Measurements from ENCODE around the gene CDH2.

CDH2 gene

DNA sequence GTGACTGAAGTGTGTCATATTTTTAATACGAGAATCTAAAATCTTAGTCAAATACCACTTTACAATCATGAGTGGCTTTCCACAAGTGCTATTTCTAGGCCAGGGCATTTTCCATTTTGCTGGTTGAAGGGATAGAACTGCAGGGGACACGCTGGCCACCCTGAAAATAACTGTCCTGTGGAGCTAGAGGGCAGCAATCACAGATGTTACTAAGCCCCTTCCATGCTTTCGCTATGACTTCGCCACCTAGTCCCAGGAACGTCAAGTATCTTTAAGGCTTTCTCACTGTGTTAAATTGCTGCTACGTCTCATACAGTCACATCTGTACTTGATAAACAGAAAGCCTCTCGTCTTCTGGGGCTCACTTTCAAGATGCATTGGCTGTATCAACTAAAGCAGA is 171.8 kb downstream of the CDH2 start:
- DNase-seq (ENCODE audit: insufficient read length, low spot score) (no peak), FAIRE-seq (no peak)

DNA sequence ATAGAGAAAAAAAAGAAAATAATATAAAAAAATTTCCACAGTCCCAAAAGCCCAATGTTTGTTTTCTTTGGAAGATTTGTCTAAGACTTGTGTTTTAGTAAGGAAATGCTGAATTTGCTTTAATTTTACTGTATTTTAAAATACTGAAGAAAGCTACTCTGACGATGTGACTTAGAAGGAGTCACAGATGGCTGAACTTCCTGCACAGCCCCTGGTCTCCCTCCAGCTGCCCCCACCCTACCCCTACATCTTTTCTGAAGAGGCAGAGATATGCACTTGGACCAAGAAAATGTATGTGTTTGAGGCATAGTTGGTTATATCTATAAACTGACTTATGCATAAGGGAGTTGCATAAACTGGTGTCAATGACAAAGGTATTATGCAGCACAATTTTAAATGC is 172.3 kb downstream of the CDH2 start:
- no peak for DNase-seq (ENCODE audit: insufficient read length, low spot score)
- FAIRE-seq = no peak

DNA sequence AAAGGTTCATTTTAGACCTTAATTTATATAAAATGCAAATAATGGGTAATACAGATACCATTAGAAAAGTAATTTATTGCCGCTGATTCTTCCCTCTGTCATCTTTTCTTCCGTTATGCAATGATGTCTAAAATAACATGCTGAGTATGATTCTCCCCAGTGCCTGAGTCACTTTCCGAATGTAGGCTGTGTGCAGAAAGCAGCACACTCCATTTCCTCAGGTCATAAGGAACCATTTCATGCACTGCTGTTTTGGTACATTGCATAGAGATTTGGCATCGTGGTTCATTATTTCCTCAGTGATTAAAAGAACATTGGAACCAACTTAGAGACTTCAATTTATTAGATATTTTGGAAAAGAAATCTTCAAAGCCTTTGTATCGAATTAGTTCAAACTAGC is 173.5 kb downstream of the CDH2 start:
- DNase-seq (ENCODE audit: insufficient read length, low spot score) (peak; percentile 7), FAIRE-seq (no peak)

DNA sequence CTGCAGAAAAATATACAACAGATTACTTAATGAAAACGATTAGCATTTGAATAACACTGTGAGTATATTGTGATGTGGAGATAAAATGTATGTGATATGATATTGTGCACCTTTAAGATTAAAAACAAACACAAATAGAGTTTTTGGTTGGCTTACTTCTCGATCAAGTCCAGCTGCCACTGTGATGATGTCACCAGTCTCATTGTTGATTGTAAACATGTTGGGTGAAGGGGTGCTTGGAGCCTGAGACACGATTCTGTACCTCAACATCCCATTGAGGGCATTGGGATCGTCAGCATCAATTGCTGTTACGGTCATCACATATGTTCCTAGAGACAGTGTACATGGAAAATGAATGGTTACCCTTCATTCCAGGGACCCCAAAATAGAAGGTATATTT is 174.1 kb downstream of the CDH2 start:
- DNase-seq (ENCODE audit: insufficient read length, low spot score) (no peak), FAIRE-seq (no peak)

DNA sequence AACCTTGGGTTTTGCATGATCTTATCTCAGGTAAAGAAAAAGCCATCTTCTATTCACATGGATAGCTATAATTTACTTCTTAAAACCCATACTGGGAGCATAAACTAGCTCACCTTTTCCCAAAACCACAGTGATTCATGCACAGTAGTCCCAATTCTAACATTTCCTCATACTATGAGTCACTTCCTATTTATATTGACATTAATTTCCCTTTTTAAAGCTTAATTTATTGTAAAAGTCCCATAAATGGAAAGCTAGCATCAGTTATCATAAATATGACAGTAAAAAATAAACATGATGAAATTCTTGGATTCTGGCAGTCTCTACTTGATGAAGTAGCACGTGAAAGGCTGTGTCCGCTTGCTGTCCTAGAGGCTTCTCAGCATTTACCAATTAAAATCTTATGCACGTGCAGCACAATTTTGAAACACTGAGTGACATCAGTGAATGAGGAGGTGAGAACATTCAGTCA is 180.1 kb downstream of the CDH2 start:
- no peak for FAIRE-seq
- no peak for DNase-seq (ENCODE audit: insufficient read length, low spot score)

DNA sequence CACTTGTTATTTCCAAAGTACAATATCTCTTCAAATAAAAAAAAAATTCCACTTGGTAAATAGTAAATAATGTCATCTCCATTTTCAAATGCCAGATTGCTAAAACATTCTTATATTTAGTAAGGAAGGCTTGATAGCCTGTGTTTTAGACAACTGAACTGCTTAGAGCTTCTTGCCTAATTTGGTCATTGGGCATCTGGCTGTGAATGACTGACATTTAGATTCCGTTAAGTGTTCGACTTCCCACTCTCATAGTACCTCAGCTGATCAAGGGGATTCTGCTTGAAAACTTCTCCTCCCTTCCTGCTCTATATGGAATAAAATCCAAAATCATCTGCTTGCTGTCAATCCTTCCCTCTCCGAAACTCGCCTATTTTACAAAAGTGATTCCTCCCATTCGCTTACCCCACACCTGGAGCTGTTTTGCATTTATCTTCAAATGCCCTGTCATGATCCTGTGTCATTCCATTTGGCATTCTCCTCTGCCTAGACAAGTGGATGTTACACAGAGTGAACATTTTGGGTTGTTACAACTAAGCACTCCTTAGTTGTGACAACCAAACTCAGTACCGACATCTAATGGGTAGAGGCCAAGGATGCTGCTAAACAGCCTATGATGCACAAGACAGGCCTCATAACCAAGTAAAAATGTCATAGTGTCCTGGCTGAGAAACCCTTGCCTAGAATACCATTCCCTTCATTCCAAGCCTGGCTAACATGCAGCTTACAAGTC is 181.0 kb downstream of the CDH2 start:
- FAIRE-seq (no peak), DNase-seq (ENCODE audit: insufficient read length, low spot score) (no peak)

DNA sequence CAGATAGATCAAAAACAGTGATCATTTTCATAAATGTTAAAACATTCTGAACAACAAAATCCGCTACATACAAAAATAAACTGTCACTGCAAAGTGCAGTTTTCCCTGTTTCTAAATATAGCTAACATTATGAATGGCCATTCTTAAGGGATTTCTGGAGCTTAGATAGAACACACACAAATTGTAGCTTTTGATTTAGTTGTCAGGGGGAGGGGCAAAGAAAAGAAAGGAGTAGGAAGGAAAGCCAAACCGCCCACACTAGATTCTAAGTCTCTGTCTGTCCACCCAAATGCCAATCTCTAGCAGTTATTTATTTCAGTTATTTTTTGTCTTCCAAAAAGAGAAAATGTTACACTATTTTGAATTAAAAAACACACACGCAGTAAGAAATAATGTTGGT is 182.4 kb downstream of the CDH2 start:
- DNase-seq (ENCODE audit: insufficient read length, low spot score) = no peak
- no peak for FAIRE-seq

DNA sequence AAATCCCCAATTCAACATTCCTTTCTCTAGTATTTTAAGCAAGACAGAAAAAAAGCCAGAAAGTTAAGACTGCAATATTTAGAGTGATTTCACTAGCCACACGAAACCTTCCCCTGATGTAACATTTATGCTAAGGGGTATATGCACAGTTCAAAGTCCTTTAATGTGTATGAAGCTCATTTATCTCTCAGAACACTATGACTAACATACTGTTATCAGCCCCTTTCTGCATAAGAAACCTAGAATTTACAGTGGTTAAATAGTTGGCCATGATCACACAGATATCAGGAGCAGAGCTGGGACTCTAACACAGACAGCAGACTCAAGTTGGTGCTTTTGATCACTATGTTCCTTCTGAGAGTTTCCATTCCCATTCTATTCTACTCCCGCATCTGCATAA is 185.5 kb downstream of the CDH2 start:
- FAIRE-seq = no peak
- DNase-seq (ENCODE audit: insufficient read length, low spot score) = no peak

DNA sequence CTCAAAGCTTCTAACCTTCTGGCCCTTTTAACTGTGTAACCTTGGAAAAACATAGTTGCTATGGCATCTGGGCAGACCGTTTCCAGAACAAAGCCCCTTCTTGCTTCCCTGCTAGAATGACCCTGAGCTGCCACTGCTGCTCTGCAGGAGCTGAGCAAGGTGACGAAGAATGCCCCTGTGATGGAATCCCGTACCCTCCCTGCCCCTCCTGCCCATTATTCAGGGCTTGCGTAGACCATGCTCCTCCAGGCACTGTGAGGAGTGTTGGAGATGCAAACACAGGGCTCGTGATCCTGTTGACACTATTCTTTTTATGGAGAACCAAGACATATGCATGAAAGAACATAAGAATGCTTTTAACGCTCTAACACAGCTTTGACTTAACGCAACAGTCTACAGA is 191.1 kb downstream of the CDH2 start:
- no peak for FAIRE-seq
- no peak for DNase-seq (ENCODE audit: insufficient read length, low spot score)

DNA sequence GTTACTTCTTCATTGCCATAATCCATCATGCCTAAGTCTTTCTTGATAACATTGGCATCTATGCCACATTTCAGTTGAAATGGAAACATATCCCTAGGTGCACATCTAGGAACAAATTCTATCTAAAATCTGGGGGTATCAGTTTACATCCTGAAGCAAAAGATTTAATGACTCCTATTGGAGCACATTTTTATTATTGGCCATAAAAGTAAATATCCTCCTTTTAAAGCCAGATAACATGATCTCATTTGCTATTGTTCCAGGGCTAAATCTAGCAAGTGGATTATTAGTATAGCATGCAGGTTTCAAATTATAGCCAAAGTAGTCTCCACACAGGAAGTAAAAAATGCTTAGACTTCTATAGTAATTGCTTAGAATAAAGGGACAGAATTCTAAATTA is 193.2 kb downstream of the CDH2 start:
- FAIRE-seq (no peak), DNase-seq (ENCODE audit: insufficient read length, low spot score) (no peak)

DNA sequence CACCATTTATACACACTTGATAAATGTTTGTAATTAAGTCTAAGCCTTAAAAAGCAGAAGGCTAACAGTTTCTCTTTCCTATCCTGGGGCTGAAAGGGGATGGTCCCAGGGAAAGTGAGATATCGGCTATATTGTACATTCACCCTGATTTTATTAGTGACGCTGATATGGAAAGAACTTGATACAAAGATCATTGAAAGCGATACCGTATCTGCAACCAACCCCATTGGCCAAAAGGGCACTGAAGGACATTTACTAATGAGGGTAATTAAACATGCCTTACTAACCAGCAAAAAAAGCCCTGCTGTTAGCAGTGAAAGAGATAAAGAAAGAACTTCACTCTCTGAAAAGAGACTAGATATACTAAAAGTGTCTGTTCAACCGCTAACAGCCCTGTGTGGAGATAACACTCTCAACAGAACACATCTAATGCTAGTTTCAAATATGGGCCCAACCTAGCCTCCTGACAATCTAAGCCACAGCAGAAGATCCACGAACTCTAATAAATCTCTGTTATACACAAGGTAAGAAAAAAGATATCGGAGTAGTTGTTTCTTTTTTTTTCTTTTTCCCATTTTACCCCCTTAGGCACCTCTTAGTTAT is 200.0 kb downstream of the CDH2 start:
- FAIRE-seq = no peak
- DNase-seq (ENCODE audit: insufficient read length, low spot score) = no peak

DNA sequence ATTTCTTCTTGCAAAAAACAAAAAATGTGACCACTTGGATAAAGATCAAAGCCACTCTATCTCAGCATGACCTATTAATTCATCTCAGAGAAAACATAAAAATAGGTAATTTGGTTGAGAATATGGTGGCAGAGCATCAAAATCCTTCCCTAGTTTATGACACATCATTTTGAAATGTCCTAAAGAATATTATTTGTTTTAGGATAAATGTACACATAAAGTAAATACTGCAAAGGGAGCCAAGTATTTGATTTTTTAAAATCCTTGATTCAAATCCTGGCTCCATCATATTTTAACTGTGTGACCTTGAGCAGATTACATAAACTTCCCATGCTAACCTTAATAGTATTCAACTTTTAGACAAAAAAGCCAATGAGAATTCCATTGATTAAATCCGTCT is 206.6 kb downstream of the CDH2 start:
- DNase-seq (ENCODE audit: insufficient read length, low spot score) = no peak
- FAIRE-seq = no peak

DNA sequence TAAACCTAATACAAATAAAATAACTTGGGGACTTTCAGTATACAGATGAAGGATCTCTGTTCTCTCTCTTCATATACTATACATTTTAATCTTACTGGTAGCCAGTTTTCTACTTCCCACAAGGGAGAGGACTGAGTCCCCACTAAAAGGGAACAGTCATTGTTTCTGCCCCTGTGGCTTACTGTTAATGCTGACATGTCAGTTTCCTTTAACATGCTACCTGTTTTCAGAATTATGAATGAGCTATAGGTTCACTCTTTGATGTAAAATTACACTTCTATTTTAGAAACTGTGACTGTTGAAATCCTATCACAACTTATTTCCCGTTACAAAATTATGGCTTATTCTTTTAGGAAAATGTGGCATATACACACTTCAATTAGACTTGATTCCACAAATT is 207.7 kb downstream of the CDH2 start:
- no peak for DNase-seq (ENCODE audit: insufficient read length, low spot score)
- no peak for FAIRE-seq

DNA sequence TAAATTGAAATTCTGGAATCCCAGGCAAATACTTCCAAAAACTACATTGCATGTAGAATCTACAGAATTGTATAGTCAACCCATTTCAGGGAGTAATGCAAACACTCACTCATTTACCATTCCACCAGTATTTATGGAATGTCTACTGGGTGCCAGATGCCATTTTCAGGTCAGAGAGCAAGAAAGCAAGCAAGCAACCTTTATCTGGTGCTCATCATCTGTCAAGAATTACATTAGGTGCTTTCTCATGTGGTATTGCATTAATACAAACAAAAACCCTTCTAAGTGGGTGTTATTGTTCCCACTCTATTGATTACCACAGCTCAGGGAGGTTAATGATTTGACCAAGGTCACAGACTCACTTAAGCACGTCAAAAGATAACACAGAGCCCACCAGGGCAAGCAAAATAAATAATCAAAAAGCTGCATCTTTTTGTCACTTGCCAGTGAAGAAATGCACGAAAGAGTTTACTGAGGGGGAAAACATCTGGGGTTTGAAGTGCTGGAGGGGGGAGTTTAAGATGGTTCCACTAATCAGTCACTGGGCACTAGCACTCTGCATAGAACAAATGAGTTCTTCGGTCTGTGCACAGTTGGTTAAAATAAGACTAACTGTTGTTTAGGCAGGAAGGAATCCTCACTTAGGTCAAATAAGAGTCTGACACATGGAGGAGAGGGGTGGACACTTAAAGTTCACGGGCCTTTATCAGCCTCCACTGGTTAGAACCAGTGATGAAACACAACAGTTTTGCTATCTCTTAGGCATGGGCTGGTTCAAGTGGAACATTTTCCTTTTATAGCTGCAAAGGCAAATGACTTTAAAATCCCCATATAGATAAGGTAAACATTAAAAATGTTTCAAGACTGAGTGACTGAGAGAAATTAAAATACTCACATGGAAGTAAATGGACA is 208.8 kb downstream of the CDH2 start:
- DNase-seq (ENCODE audit: insufficient read length, low spot score) (peak; percentile 2), FAIRE-seq (no peak)

DNA sequence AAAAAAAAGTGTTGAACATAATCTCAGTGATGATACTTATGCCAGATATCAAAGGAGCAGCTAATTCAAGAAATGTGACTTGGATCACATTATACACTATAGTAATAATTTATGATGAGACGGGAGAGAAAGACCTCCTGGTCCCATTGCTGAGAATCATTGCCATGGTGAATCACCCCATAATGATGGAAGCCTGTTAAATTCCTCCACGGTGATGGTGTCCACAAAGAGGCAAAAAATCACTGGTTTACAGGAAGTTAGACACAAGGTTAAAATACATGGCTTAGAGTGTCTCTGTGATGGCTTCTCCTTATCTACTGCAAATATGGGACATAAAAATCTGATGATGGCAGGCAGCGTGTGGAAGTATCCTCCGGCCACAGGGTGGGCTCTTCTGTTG is 210.0 kb downstream of the CDH2 start:
- no peak for FAIRE-seq
- no peak for DNase-seq (ENCODE audit: insufficient read length, low spot score)

DNA sequence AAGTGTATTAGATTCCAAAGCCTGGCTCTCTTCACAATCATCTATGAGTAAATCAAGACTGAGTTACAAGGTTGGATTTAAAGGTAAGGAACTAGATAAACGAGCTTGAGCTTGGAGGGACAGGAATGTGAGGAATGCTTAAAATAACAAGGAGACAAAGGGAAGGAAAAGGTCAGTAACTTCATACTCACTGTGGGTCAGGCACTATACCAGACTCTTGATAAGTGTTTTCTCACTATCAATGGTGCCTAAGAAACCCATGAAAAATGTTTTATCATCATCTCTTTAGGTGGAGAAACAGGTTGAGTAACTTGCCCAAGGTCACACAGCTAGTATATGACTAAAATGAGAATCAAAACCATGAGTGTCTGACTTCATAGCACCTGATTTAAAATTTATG is 212.1 kb downstream of the CDH2 start:
- no peak for FAIRE-seq
- peak; percentile 2 for DNase-seq (ENCODE audit: insufficient read length, low spot score)

DNA sequence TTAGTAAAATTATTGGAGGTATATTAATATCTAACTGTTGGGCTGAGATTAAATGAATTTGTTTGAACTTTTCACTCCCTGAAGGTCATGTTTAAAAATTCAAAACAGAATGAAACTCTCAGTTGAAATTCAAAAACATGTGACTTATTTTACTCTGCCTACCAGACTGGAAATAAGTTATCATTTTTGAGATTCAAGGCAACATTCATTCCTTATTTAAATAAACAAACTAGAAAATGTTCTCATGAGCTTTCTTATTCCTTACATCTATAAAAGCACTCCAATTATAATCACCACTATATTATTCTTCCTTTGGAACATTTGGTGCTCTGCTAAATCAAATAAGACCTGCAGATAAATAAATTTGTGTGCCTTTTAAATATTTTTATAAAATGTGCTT is 217.8 kb downstream of the CDH2 start:
- FAIRE-seq (no peak), DNase-seq (ENCODE audit: insufficient read length, low spot score) (no peak)

DNA sequence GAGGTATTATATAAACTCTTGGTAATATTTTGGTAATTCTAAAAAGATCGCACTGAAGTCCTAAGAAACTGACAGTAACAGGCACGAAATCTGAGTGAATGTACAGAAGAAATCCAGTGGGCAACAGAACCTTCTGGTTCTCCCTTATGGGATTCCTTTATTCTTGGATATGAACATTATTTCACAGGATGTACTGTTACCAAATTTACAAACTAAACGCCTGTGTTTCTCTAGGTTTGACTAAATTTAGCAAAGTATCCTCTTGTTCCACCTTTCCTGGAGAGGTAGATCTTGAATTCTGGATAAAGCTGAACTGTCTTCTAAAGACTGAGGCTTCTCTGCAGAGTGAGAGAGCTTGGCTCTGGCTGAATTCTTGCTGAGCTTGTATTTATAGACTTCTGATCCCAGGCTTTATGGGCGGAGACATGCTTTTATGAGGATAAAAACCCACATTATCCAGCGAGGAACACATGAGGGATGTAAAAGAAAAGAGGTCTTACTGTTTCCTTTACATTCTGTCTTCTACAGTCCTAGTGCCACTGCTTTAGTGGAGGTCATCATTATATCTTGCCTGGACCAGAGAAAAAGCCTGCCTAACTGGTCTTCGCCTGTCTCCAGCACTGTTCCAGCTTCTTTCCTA is 220.8 kb downstream of the CDH2 start:
- no peak for FAIRE-seq

DNA sequence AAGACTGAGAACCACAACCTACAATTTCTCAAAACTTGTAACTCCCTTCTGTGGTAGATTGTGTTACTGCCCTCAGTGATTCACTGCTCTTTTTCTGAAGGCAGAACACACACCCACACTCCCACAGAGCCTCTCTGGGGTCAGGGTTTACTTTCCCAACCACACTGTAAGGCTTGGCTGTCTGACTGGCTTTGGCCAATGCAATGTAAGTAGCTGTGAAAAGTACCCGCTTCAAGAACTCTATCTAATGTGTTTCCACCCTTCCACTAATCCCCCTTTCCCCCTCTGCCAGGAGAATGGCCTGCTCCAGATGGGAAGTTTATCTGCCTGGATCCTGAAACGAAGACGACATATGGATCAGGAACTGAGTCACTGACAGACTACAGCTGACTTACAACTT is 222.7 kb downstream of the CDH2 start:
- no peak for FAIRE-seq
- DNase-seq (ENCODE audit: insufficient read length, low spot score) = no peak

More for the DNA sequence above, 220.8 kb downstream of the CDH2 start:
- no peak for DNase-seq (ENCODE audit: insufficient read length, low spot score)

DNA sequence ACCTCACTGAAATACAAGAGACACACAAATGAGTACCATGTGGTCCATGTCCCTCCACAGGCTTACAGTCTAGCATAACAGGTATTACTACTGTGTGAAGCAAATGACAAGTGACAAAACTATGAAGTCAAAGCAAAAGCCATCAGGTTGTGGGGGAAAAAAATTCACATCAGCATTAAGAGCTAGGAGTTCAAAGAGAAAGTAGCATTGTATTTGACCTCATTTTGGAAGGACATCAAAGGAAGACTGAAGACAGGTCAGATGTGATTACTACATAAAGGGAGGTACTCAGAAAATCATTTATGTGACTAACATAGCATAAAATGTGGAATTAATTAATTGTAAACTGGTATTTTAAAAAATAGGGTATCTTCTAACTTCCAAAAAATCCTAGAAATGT is 224.2 kb downstream of the CDH2 start:
- no peak for FAIRE-seq
- DNase-seq (ENCODE audit: insufficient read length, low spot score) = no peak

DNA sequence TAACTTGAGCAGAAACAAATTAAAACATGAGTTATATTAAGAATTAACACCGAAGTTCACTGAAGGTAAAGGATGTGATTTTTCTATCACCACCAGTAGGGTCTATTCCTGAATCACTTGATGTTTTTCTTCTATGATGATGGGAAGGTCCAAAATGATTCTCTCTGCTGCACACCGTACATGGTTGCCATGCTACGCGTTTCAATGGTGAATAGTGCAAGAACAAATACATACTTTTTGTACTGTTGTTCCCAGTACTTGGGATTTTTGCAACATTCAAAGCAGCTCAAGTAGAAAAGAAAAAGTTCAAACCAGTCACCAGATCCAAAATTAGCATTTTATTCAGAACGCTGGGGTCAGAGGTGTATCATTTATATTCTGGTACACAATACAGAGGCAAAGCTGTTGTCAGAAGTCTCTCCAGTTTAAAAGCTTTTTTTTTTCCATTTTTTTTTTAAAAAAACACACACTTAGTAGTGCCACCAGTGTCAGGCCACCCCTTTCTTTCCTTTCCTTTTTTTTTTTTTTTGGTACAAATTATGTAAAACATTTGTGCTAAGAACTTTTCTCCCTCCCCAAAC is 226.2 kb downstream of the CDH2 start:
- no peak for DNase-seq (ENCODE audit: insufficient read length, low spot score)
- FAIRE-seq = no peak
